Fibroblast of lung (primary cell): ENCODE results near the gene ANAPC2. TPM values are rescaled to one million over a fixed set of nuclear protein-coding genes. Genes with fewer than 3 reads are reported as not detected.

ENCODE experiments used
- DNase-seq, 2 donors: peaks; one replicate each; pipeline versions ENCODE4 v3.0.0 to v3.0.0-alpha.2; 2010; ENCODE audit warnings: low read depth in 2 of 2
- H2AFZ ChIP-seq: 2 replicates; pipeline ENCODE4 v1.5.1; 2012; ENCODE audit warnings: low read length, control low read depth, inconsistent platforms
- H3K27ac ChIP-seq: 2 replicates; pipeline ENCODE4 v1.5.1; 2011; ENCODE audit warnings: low read length, control low read depth; ENCODE audit not compliant: insufficient read depth
- H3K27me3 ChIP-seq: 2 replicates; pipeline ENCODE4 v1.5.1; 2011; ENCODE audit warnings: mild to moderate bottlenecking, low read length; ENCODE audit not compliant: control insufficient read depth, insufficient read depth
- H3K36me3 ChIP-seq: 2 replicates; pipeline ENCODE4 v1.5.1; 2011; ENCODE audit warnings: low read length; ENCODE audit not compliant: control insufficient read depth, insufficient read depth
- H3K4me1 ChIP-seq: 2 replicates; pipeline ENCODE4 v1.5.1; 2011; ENCODE audit warnings: low read length; ENCODE audit not compliant: control insufficient read depth, insufficient read depth; ENCODE audit errors: extremely low read depth
- H3K4me2 ChIP-seq: 2 replicates; pipeline ENCODE4 v1.5.1; 2011; ENCODE audit warnings: low read length, control low read depth; ENCODE audit not compliant: insufficient read depth; ENCODE audit errors: extremely low read depth
- H3K4me3 ChIP-seq, 4 experiments: fragments of 200-600 bp in 1 of 4; sonication (generic) in 1 of 4; replicated peaks in 1 of 4; 2 replicates each; pipeline ENCODE4 v1.5.1; 2011 to 2016; ENCODE audit warnings: low read length in 4 of 4, low read depth in 3 of 4, mild to moderate bottlenecking in 3 of 4, control low read depth in 2 of 4, inconsistent platforms in 1 of 4, mixed read lengths in 1 of 4; ENCODE audit not compliant: insufficient read depth in 1 of 4; ENCODE audit errors: control extremely low read depth in 1 of 4
- H3K79me2 ChIP-seq: 2 replicates; pipeline ENCODE4 v1.5.1; 2012; ENCODE audit warnings: mild to moderate bottlenecking, low read length, inconsistent platforms; ENCODE audit not compliant: control insufficient read depth, insufficient read depth
- H3K9ac ChIP-seq: 2 replicates; pipeline ENCODE4 v1.5.1; 2011; ENCODE audit warnings: mild to moderate bottlenecking, low read length, control low read depth; ENCODE audit not compliant: insufficient read depth
- H3K9me3 ChIP-seq: 2 replicates; pipeline ENCODE4 v1.5.1; 2012; ENCODE audit warnings: low read depth, low read length; ENCODE audit not compliant: control insufficient read depth, insufficient read depth
- H4K20me1 ChIP-seq: 2 replicates; pipeline ENCODE4 v1.5.1; 2011; ENCODE audit warnings: low read length; ENCODE audit not compliant: control insufficient read depth, insufficient read depth; ENCODE audit errors: extremely low read depth
- CTCF ChIP-seq, 2 donors: IDR thresholded peaks in 1 of 2; conservative IDR thresholded peaks in 1 of 2; 1 replicate in 1 of 2; 2 replicates in 1 of 2; pipeline ENCODE4 v1.5.1; 2011 to 2012; ENCODE audit warnings: low read length in 2 of 2, control low read depth in 1 of 2, inconsistent platforms in 1 of 2, low read depth in 1 of 2, mild to moderate bottlenecking in 1 of 2
- EZH2 ChIP-seq: IDR thresholded peaks from 2 replicates; pipeline ENCODE4 v1.5.1; 2012; ENCODE audit warnings: low read length, control low read depth, mild to moderate bottlenecking; ENCODE audit errors: missing control alignments
- polyA plus RNA-seq, 2 donors: library from polyadenylated mRNA; depleted of rRNA in 1 of 2; stranded (reverse) in 1 of 2; unstranded in 1 of 2; fragments of >200 nt; gene quantifications; 2 replicates each; pipeline ENCODE4 v1.2.1, GENCODE V29; 2011 to 2012; ENCODE audit warnings: missing spikeins in 1 of 2
- total RNA-seq: library from RNA; depleted of rRNA; stranded (reverse); fragments of >200 nt; gene quantifications from 2 replicates; pipeline ENCODE4 v1.2.1, GENCODE V29; 2014

ANAPC2 gene
- total and polyA plus RNA-seq, 2 donors (not counting 1 experiment from before 2014, with no cell fraction given) = 9.1 to 18.0 TPM

- no peaks in the 10 kb centered on the region for H3K79me2 ChIP-seq
- H3K4me2 ChIP-seq = no peak overlapping the region
- no peak overlapping the region for H3K9ac ChIP-seq
- H4K20me1 ChIP-seq = no peaks in the 10 kb centered on the region
- H3K27me3 ChIP-seq = peaks cover 42% of the 10 kb centered on the region
- no peak for DNase-seq
- no peak overlapping the region for H2AFZ ChIP-seq
- TF ChIP-seq EZH2 = peak; percentile 61
- TF ChIP-seq CTCF (conservative IDR thresholded peaks at IDR 0.05 in 1 of 2, IDR thresholded peaks at IDR 0.05 in 1 of 2; ENCODE audit: low read depth in 1 of 2, low read length in 2 of 2) = no peak
- H3K4me3 ChIP-seq = no peak overlapping the region
- no peaks in the 10 kb centered on the region for H3K4me1 ChIP-seq
- H3K27ac ChIP-seq = no peak overlapping the region
- H3K36me3 ChIP-seq = no peaks in the 10 kb centered on the region
- H3K9me3 ChIP-seq = no peaks in the 10 kb centered on the region
These were observed 26.5 kb downstream of the ANAPC2 start for GRCh38 chr9:137161558-137162486.

GRCh38 chr9:137160716-137161557 lies 27.4 kb downstream of the ANAPC2 start:
- peak; percentile 58 for TF ChIP-seq EZH2
- TF ChIP-seq CTCF (conservative IDR thresholded peaks at IDR 0.05 in 1 of 2, IDR thresholded peaks at IDR 0.05 in 1 of 2; ENCODE audit: low read depth in 1 of 2, low read length in 2 of 2) = no peak
- DNase-seq = no peak
- Histone ChIP-seq H3K4me3 (no peak overlapping the region), H3K79me2 (no peaks in the 10 kb centered on the region), H3K27me3 (peaks cover 37% of the 10 kb centered on the region), H3K27ac (no peak overlapping the region), H3K9me3 (no peaks in the 10 kb centered on the region), H3K4me2 (no peak overlapping the region), H3K9ac (no peak overlapping the region), H2AFZ (no peak overlapping the region), H3K36me3 (no peaks in the 10 kb centered on the region), H3K4me1 (no peaks in the 10 kb centered on the region), H4K20me1 (no peaks in the 10 kb centered on the region)

- no peaks in the 10 kb centered on the region for H3K36me3 ChIP-seq
- H2AFZ ChIP-seq = no peak overlapping the region
- H3K4me1 ChIP-seq = no peaks in the 10 kb centered on the region
- no peaks in the 10 kb centered on the region for H4K20me1 ChIP-seq
- H3K4me2 ChIP-seq = no peak overlapping the region
- H3K9ac ChIP-seq = no peak overlapping the region
- H3K79me2 ChIP-seq = no peaks in the 10 kb centered on the region
- no peaks in the 10 kb centered on the region for H3K9me3 ChIP-seq
- TF ChIP-seq EZH2 = no peak
- TF ChIP-seq CTCF (conservative IDR thresholded peaks at IDR 0.05 in 1 of 2, IDR thresholded peaks at IDR 0.05 in 1 of 2; ENCODE audit: low read depth in 1 of 2, low read length in 2 of 2) = no peak
- H3K27me3 ChIP-seq = peaks cover 41% of the 10 kb centered on the region
- H3K4me3 ChIP-seq = no peak overlapping the region
- no peak overlapping the region for H3K27ac ChIP-seq
- no peak for DNase-seq
These were observed 28.3 kb downstream of the ANAPC2 start for GRCh38 chr9:137160054-137160425.
